ENCODE results near the gene TRMT112.

Gene TRMT112

GRCh38 chr11:64291752-64292459, 25.5 kb downstream of the TRMT112 start:
- TF ChIP-seq POLR2A (IDR thresholded peaks at IDR 0.05; ENCODE audit: extremely low read depth, insufficient read length) (no peak), MYC (IDR thresholded peaks at IDR 0.05; ENCODE audit: low read depth, low read length) (no peak)
- TF ChIP-seq, protein P1, sequence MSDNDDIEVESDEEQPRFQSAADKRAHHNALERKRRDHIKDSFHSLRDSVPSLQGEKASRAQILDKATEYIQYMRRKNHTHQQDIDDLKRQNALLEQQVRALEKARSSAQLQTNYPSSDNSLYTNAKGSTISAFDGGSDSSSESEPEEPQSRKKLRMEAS (IDR thresholded peaks at IDR 0.05; ENCODE audit: low read depth, low read length), result no peak
- TF ChIP-seq, protein P2, sequence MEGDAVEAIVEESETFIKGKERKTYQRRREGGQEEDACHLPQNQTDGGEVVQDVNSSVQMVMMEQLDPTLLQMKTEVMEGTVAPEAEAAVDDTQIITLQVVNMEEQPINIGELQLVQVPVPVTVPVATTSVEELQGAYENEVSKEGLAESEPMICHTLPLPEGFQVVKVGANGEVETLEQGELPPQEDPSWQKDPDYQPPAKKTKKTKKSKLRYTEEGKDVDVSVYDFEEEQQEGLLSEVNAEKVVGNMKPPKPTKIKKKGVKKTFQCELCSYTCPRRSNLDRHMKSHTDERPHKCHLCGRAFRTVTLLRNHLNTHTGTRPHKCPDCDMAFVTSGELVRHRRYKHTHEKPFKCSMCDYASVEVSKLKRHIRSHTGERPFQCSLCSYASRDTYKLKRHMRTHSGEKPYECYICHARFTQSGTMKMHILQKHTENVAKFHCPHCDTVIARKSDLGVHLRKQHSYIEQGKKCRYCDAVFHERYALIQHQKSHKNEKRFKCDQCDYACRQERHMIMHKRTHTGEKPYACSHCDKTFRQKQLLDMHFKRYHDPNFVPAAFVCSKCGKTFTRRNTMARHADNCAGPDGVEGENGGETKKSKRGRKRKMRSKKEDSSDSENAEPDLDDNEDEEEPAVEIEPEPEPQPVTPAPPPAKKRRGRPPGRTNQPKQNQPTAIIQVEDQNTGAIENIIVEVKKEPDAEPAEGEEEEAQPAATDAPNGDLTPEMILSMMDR (IDR thresholded peaks at IDR 0.05; ENCODE audit: low read depth, low read length), result no peak
- H3K4me3 ChIP-seq (ENCODE audit: low read depth, low read length), result no peak overlapping the region
- no peak for DNase-seq (ENCODE audit: low read depth)

DNA sequence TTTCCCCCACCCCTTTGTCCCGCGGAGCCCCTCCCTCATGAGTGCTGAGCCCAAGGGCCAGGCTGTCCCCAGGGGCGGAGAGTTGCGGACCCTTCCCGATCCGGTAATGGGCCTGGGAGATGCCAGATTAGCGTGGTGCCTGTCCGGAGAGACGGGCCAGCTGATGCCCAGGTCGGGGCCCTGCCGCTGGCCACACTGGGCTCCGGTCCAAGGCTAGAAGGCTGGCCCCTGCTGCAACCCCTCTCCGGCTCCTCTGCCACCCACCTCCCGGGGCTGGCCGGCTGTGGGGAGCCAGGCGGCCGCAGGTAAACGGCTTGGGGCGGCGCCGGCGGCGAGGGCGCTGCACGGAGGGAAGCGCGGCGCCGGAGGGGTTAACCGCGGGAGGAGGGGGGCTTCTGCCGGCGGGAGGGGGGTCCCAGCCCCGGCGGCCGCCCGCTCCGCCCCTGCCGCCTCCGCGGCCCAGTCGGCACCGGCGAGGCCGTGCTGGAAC, 26.1 kb downstream of the TRMT112 start, which contains the start of gene KCNK4:
TSS of gene KCNK4 (plus strand) at position 41 of the 490 bp plus-strand sequence. CDS start 1,717 bp downstream, outside the sequence.
- TF ChIP-seq MYC (IDR thresholded peaks at IDR 0.05; ENCODE audit: low read depth, low read length) (no peak), POLR2A (IDR thresholded peaks at IDR 0.05; ENCODE audit: extremely low read depth, insufficient read length) (no peak)
- TF ChIP-seq, protein P1 (IDR thresholded peaks at IDR 0.05; ENCODE audit: low read depth, low read length), result no peak
- TF ChIP-seq, protein P2 (IDR thresholded peaks at IDR 0.05; ENCODE audit: low read depth, low read length), result no peak
- H3K4me3 ChIP-seq (ENCODE audit: low read depth, low read length), result no peak within 1 kb of the TSS
- no peak for DNase-seq (ENCODE audit: low read depth)

DNA sequence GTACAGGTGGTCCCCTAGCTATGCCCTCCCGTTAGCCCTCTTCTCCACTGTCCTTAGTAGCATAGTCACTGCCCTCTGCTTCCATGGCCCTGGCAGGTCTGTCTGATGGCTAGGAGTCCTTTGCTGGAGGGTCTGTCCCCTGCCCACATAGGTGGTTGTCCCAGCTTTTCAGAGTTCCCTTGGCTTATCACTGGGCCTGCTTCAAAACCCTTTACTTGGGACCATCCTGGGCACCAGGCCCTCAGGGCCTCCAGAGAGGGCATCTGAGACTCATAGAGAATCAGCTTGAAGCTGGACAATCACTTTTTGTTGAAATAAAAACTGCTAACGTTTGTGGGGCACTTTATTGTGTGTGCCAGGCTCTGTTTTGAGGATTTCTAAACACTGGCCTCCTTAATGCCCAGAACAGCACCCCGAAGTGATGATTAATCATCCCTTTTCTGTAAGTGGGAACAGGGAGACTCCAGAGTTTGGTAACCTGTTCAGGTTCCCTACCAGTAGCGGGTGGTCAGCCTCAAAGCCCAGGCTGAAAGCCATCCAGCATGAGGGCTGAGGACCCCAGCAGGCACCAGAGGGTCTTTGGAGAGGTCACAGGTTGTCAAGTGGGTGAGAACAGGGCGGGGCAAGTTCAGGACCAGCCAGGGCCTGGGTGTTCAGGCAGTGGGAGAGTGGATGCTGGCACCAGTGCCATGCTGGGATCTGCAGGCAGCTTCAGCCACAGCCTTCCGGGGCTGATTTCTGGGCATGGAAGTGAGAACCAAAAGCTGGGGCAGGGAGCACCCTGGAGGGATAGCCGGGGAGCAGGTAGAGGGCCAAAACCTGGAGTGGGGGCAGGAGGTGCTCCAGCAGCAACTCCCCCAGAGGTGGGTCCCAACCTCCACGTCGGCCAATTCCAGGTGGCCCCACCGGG, 26.8 kb downstream of the TRMT112 start:
- TF ChIP-seq, protein P2 (IDR thresholded peaks at IDR 0.05; ENCODE audit: low read depth, low read length), result no peak
- TF ChIP-seq, protein P1 (IDR thresholded peaks at IDR 0.05; ENCODE audit: low read depth, low read length), result no peak
- TF ChIP-seq MYC (IDR thresholded peaks at IDR 0.05; ENCODE audit: low read depth, low read length) (no peak), POLR2A (IDR thresholded peaks at IDR 0.05; ENCODE audit: extremely low read depth, insufficient read length) (no peak)
- H3K4me3 ChIP-seq (ENCODE audit: low read depth, low read length), result no peak overlapping the region
- DNase-seq (ENCODE audit: low read depth), result no peak

DNA sequence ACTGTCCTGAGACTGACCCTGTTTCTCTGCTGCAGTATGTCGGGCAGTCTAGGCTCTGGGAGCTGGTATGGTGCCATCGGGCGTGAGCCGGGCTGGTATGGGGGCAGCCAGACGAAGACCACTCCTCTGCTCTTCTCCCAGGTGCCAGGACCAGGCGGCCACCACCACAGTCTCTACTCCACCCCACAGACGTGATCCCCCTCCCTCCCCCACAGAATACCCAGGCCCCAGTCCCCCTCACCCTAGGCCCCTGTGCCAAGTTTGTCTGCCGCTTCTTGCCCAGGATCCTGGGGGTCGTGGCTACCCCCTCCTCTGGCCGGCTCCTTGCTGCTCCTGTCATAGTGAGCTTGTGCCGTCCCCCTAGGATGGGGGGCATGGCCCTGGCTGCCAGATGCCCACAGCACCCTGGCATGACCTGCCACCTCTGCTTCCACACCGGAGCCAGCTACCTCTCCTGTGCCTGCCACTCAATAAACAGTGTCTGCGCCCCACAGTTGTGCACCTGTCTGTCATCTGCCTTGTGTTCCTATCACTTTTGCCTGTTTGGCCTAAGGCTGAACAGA, 28.3 kb downstream of the TRMT112 start:
- TF ChIP-seq, protein P2 (IDR thresholded peaks at IDR 0.05; ENCODE audit: low read depth, low read length), result no peak
- TF ChIP-seq MYC (IDR thresholded peaks at IDR 0.05; ENCODE audit: low read depth, low read length), result no peak
- no peak for TF ChIP-seq POLR2A (IDR thresholded peaks at IDR 0.05; ENCODE audit: extremely low read depth, insufficient read length)
- TF ChIP-seq, protein P1 (IDR thresholded peaks at IDR 0.05; ENCODE audit: low read depth, low read length), result no peak
- no peak overlapping the region for H3K4me3 ChIP-seq (ENCODE audit: low read depth, low read length)
- no peak for DNase-seq (ENCODE audit: low read depth)

DNA sequence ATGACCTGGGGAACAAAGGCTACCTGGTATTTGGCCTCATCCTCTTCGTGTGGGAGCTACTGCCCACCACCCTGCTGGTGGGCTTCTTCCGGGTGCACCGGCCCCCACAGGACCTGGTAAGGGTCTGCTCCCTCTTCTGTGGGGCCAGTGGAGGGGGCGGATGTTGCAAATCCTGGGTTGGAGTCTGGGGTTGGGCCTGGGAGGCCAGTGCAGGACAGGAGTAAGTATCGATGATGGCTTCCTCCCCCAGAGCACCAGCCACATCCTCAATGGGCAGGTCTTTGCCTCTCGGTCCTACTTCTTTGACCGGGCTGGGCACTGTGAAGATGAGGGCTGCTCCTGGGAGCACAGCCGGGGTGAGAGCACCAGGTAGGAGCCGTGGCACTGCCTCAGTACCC, 29.0 kb downstream of the TRMT112 start:
- DNase-seq (ENCODE audit: low read depth), result no peak
- TF ChIP-seq MYC (IDR thresholded peaks at IDR 0.05; ENCODE audit: low read depth, low read length) (no peak), POLR2A (IDR thresholded peaks at IDR 0.05; ENCODE audit: extremely low read depth, insufficient read length) (no peak)
- TF ChIP-seq, protein P1 (IDR thresholded peaks at IDR 0.05; ENCODE audit: low read depth, low read length), result no peak
- H3K4me3 ChIP-seq (ENCODE audit: low read depth, low read length), result no peak overlapping the region

Data from NB4 (cell line).